IPS-15b (cell line): ENCODE results near the gene PSORS1C1.

Source experiments
- H3K27me3 ChIP-seq: one replicate; pipeline ENCODE4 v1.6.1; 2013; ENCODE audit warnings: low read length; ENCODE audit not compliant: control insufficient read depth, insufficient read depth
- H3K36me3 ChIP-seq: one replicate; pipeline ENCODE4 v1.6.1; 2013; ENCODE audit warnings: low read length; ENCODE audit not compliant: control insufficient read depth, insufficient read depth
- H3K4me1 ChIP-seq: one replicate; pipeline ENCODE4 v1.6.1; 2013; ENCODE audit warnings: mild to moderate bottlenecking, low read length; ENCODE audit not compliant: control insufficient read depth, insufficient read depth
- H3K4me3 ChIP-seq: one replicate; pipeline ENCODE4 v1.5.1; 2013; ENCODE audit warnings: low read depth, low read length
- H3K9ac ChIP-seq: one replicate; pipeline ENCODE4 v1.6.1; 2013; ENCODE audit warnings: low read depth, mild to moderate bottlenecking, low read length
- H3K9me3 ChIP-seq: one replicate; pipeline ENCODE4 v1.6.1; 2013; ENCODE audit warnings: mild to moderate bottlenecking, low read length; ENCODE audit not compliant: control insufficient read depth, insufficient read depth

PSORS1C1 gene

GRCh38 chr6:31131595-31131994 lies 17.0 kb downstream of the PSORS1C1 start:
- Histone ChIP-seq H3K4me3 (no peak overlapping the region), H3K4me1 (no peaks in the 10 kb centered on the region), H3K9ac (no peak overlapping the region), H3K9me3 (no peaks in the 10 kb centered on the region), H3K36me3 (no peaks in the 10 kb centered on the region), H3K27me3 (no peaks in the 10 kb centered on the region)

GRCh38 chr6:31132806-31133205 lies 18.2 kb downstream of the PSORS1C1 start:
- no peaks in the 10 kb centered on the region for H3K27me3 ChIP-seq
- no peak overlapping the region for H3K9ac ChIP-seq

DNA sequence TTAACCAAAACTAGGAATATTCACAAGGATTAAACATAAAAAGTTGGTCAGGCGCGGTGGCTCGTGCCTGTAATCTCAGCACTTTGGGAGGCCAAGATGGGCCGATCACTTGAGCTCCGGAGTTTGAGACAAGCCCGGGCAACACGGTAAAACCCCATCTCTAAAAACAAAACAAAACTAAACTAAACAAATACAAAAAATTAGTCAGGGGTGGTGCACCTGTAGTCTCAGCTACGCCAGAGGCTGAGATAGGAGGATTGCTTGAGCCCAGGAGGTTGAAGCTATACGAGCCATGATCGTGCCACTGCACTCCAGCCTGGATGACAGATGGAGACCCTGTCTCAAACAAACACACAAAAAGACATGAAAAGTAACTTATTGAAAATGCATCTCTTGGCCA lies 21.1 kb downstream of the PSORS1C1 start:
- peaks cover 4% of the 10 kb centered on the region for H3K4me1 ChIP-seq
- H3K9ac ChIP-seq, result no peak overlapping the region
- H3K27me3 ChIP-seq, result no peaks in the 10 kb centered on the region
- no peak overlapping the region for H3K4me3 ChIP-seq
- H3K9me3 ChIP-seq, result no peaks in the 10 kb centered on the region
- H3K36me3 ChIP-seq, result no peaks in the 10 kb centered on the region

More at GRCh38 chr6:31132806-31133205, 18.2 kb downstream of the PSORS1C1 start:
- Histone ChIP-seq H3K4me1 (peaks cover 3% of the 10 kb centered on the region), H3K4me3 (no peak overlapping the region), H3K9me3 (no peaks in the 10 kb centered on the region), H3K36me3 (no peaks in the 10 kb centered on the region)

- Histone ChIP-seq H3K9me3 (no peaks in the 10 kb centered on the region), H3K27me3 (no peaks in the 10 kb centered on the region), H3K9ac (no peak within 1 kb of the TSS), H3K36me3 (peaks cover 15% of the 10 kb centered on the region), H3K4me3 (peak within 1 kb of the TSS; percentile 26), H3K4me1 (peaks cover 4% of the 10 kb centered on the region)
Observed at GRCh38 chr6:31138982-31139381, 24.4 kb downstream of the PSORS1C1 start, which contains the start of gene PSORS1C2. Gene PSORS1C2 (minus strand): TSS chr6:31139066. CDS start chr6:31139026, 40 bp downstream.

DNA sequence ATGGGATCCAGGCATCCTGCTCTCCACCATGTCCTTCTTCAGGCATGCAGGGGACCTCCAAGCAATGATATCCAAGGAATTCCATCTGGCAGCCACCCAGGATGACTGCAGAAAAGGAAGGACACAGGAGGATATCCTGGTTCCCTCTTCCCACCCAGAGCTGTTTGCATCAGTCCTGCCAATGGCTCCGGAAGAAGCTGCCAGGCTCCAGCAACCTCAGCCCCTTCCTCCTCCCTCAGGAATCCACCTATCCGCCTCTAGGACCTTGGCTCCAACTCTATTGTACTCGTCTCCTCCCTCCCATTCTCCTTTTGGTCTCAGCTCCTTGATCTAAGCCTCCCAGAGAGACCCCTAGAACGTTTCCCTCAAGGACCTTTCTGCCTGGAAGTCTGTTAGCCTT lies 25.0 kb downstream of the PSORS1C1 start:
- H3K36me3 ChIP-seq, result peaks cover 22% of the 10 kb centered on the region

GRCh38 chr6:31140643-31141042 lies 26.0 kb downstream of the PSORS1C1 start:
- Histone ChIP-seq H3K27me3 (no peaks in the 10 kb centered on the region), H3K4me3 (no peak overlapping the region), H3K4me1 (peaks cover 4% of the 10 kb centered on the region), H3K9ac (no peak overlapping the region), H3K9me3 (no peaks in the 10 kb centered on the region), H3K36me3 (peaks cover 31% of the 10 kb centered on the region)

More for the DNA sequence above, 25.0 kb downstream of the PSORS1C1 start:
- Histone ChIP-seq H3K4me1 (peaks cover 4% of the 10 kb centered on the region), H3K9me3 (no peaks in the 10 kb centered on the region), H3K27me3 (no peaks in the 10 kb centered on the region), H3K9ac (no peak overlapping the region), H3K4me3 (no peak overlapping the region)

- Histone ChIP-seq H3K36me3 (peaks cover 31% of the 10 kb centered on the region), H3K9ac (no peak overlapping the region), H3K4me3 (no peak overlapping the region)
Observed at GRCh38 chr6:31142361-31142761, 27.8 kb downstream of the PSORS1C1 start.

GRCh38 chr6:31143148-31143547 lies 28.5 kb downstream of the PSORS1C1 start:
- no peaks in the 10 kb centered on the region for H3K9me3 ChIP-seq
- H3K4me3 ChIP-seq, result no peak overlapping the region
- H3K9ac ChIP-seq, result no peak overlapping the region
- no peaks in the 10 kb centered on the region for H3K27me3 ChIP-seq
- peaks cover 31% of the 10 kb centered on the region for H3K36me3 ChIP-seq
- no peaks in the 10 kb centered on the region for H3K4me1 ChIP-seq

More at GRCh38 chr6:31142361-31142761, 27.8 kb downstream of the PSORS1C1 start:
- no peaks in the 10 kb centered on the region for H3K27me3 ChIP-seq
- no peaks in the 10 kb centered on the region for H3K9me3 ChIP-seq
- H3K4me1 ChIP-seq, result peaks cover 4% of the 10 kb centered on the region

GRCh38 chr6:31144296-31144969 lies 29.8 kb downstream of the PSORS1C1 start:
- H3K36me3 ChIP-seq, result peaks cover 38% of the 10 kb centered on the region
- no peak overlapping the region for H3K4me3 ChIP-seq
- no peaks in the 10 kb centered on the region for H3K27me3 ChIP-seq
- no peaks in the 10 kb centered on the region for H3K9me3 ChIP-seq
- no peak overlapping the region for H3K9ac ChIP-seq
- no peaks in the 10 kb centered on the region for H3K4me1 ChIP-seq

DNA sequence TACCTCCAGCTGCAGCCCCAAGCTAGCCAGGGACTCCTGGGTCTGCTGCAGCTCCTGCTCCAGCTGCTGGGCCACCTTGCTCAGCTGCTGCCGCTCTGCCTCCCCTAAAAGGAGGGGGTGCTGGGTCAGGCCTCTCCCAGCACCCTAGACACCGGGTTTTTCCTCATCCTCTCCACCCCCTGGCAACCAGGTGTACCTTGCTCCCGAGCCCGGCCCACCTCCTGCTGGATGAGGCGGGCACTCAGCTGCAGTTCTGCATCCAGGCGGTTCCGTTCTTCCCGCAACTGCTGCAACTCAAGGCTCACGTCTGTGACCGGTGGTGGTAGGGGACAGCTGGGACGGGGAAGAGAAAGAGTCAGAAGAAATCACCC lies 30.4 kb downstream of the PSORS1C1 start:
- Histone ChIP-seq H3K27me3 (no peaks in the 10 kb centered on the region), H3K9ac (no peak overlapping the region), H3K9me3 (no peaks in the 10 kb centered on the region), H3K4me3 (no peak overlapping the region), H3K4me1 (no peaks in the 10 kb centered on the region), H3K36me3 (peaks cover 41% of the 10 kb centered on the region)

GRCh38 chr6:31145386-31145785 lies 30.8 kb downstream of the PSORS1C1 start:
- no peaks in the 10 kb centered on the region for H3K4me1 ChIP-seq
- no peak overlapping the region for H3K9ac ChIP-seq
- H3K4me3 ChIP-seq, result no peak overlapping the region
- no peaks in the 10 kb centered on the region for H3K27me3 ChIP-seq
- no peaks in the 10 kb centered on the region for H3K9me3 ChIP-seq
- H3K36me3 ChIP-seq, result peaks cover 45% of the 10 kb centered on the region

DNA sequence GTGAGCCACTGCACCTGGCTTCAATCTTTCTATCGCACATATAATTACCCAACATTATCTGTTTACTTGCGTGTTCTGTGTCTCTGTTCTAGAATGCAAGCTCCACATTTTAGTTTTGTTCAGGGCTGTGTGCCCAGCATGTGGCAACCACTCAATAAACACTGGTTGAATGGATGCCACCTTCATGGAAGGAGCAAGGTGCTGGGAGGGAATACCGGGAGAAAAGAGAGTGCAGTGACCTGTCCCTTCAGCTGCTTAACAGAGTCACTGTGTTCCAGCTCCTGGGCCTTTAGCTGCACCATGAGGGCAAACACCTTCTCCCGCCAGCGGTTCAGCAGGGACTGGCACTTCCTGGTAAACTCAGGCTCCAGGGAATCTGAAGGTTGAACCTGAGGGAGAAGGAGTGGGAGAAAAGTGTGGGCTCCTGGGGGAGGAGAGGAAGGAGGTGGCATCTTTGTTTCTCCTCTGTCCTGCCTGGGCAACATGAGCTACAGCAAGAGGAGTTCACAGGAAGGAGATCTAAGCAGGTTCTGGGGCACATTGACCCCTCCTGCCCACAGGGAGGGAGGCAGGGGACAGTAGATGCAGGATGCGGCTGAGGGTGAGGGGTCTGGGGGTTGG lies 35.3 kb downstream of the PSORS1C1 start:
- peaks cover 43% of the 10 kb centered on the region for H3K36me3 ChIP-seq
- no peak overlapping the region for H3K9ac ChIP-seq
- no peaks in the 10 kb centered on the region for H3K27me3 ChIP-seq
- no peaks in the 10 kb centered on the region for H3K4me1 ChIP-seq
- no peaks in the 10 kb centered on the region for H3K9me3 ChIP-seq
- H3K4me3 ChIP-seq, result no peak overlapping the region
